ENCODE data around the gene MBOAT2.

Gene MBOAT2

GRCh38 chr2:8893978-8894820 is 109.3 kb downstream of the MBOAT2 start:
- FAIRE-seq (no peak), DNase-seq (ENCODE audit: insufficient read length) (no peak)
- no peak for TF ChIP-seq POLR2A (IDR thresholded peaks at IDR 0.05; ENCODE audit: low read depth, low read length)
- no peak for TF ChIP-seq POLR2AphosphoS5 (IDR thresholded peaks at IDR 0.05; ENCODE audit: low read depth, low read length)
- no peak for TF ChIP-seq TAF1 (IDR thresholded peaks at IDR 0.05; ENCODE audit: borderline replicate concordance, low read depth, low read length)

DNA sequence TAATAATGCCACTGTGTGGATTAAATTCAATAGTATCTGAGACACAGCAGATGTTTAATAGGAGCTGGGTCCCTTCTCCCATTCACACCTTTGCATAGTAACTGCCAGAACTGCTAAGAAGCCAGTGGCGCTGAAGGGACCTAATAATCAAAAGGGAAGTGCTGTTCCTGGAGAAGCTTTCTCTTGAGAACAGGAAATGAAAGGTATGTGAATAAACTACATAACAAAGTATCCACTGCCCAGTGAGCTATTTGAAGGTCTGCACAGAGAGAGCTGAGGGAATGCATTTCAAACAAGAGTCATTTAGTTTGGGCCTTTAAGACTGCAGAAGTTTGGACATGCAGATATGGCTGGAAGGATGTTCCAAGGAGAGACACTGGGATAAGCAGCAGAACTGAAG is 110.0 kb downstream of the MBOAT2 start:
- DNase-seq (ENCODE audit: insufficient read length), result no peak

GRCh38 chr2:8892111-8892510 is 111.4 kb downstream of the MBOAT2 start:
- no peak for TF ChIP-seq POLR2AphosphoS5 (IDR thresholded peaks at IDR 0.05; ENCODE audit: low read depth, low read length)
- no peak for TF ChIP-seq POLR2A (IDR thresholded peaks at IDR 0.05; ENCODE audit: low read depth, low read length)
- no peak for TF ChIP-seq TAF1 (IDR thresholded peaks at IDR 0.05; ENCODE audit: borderline replicate concordance, low read depth, low read length)
- no peak for DNase-seq (ENCODE audit: insufficient read length)
- FAIRE-seq, result no peak

More for the DNA sequence above, 110.0 kb downstream of the MBOAT2 start:
- FAIRE-seq, result no peak
- no peak for TF ChIP-seq TAF1 (IDR thresholded peaks at IDR 0.05; ENCODE audit: borderline replicate concordance, low read depth, low read length)
- TF ChIP-seq POLR2AphosphoS5 (IDR thresholded peaks at IDR 0.05; ENCODE audit: low read depth, low read length), result no peak
- TF ChIP-seq POLR2A (IDR thresholded peaks at IDR 0.05; ENCODE audit: low read depth, low read length), result no peak

DNA sequence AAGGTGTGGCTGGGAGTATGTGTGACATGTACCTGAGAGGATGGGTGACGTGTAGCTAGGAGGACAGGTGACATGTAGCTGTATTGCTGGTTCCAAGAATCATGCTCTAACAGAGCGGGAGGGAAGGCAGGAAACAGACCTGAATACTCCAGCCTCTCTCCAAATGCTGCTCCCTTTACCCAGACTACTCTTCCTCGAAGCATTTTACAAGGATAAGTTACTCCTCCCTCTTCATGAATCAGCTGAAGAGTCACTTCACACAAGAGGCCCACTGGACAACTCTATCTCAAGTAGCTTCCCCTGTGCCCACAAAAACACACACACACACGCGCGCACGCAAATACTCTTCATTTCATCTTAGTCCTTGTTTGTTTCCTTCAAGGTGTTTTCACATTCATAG is 113.5 kb downstream of the MBOAT2 start:
- no peak for DNase-seq (ENCODE audit: insufficient read length)
- TF ChIP-seq TAF1 (IDR thresholded peaks at IDR 0.05; ENCODE audit: borderline replicate concordance, low read depth, low read length) (no peak), POLR2AphosphoS5 (IDR thresholded peaks at IDR 0.05; ENCODE audit: low read depth, low read length) (no peak), POLR2A (IDR thresholded peaks at IDR 0.05; ENCODE audit: low read depth, low read length) (no peak)
- no peak for FAIRE-seq

GRCh38 chr2:8888963-8889362 is 114.5 kb downstream of the MBOAT2 start:
- FAIRE-seq, result no peak
- DNase-seq (ENCODE audit: insufficient read length), result no peak
- TF ChIP-seq POLR2A (IDR thresholded peaks at IDR 0.05; ENCODE audit: low read depth, low read length) (no peak), TAF1 (IDR thresholded peaks at IDR 0.05; ENCODE audit: borderline replicate concordance, low read depth, low read length) (no peak), POLR2AphosphoS5 (IDR thresholded peaks at IDR 0.05; ENCODE audit: low read depth, low read length) (no peak)

DNA sequence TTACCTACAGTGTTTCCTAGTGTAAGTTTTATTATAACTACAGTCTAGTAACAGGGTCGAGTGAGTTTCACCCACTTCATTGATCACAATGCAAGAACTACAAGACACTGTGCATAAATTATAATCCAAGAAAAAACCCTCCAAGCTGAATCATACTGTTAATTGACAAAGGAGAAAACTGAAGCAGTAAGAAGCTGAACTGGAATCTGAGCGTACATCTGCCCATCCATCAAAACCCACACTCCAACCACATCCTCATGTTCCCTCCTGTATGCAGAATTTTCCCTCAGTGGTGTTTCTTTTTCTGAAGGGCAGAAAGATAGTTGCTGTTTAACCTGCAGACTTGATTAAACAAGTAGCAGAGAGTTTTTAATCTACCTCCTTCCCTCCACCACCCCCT is 116.6 kb downstream of the MBOAT2 start:
- TF ChIP-seq TAF1 (IDR thresholded peaks at IDR 0.05; ENCODE audit: borderline replicate concordance, low read depth, low read length) (no peak), POLR2AphosphoS5 (IDR thresholded peaks at IDR 0.05; ENCODE audit: low read depth, low read length) (no peak), POLR2A (IDR thresholded peaks at IDR 0.05; ENCODE audit: low read depth, low read length) (no peak)
- no peak for DNase-seq (ENCODE audit: insufficient read length)
- no peak for FAIRE-seq

GRCh38 chr2:8886202-8886518 is 117.3 kb downstream of the MBOAT2 start:
- TF ChIP-seq TAF1 (IDR thresholded peaks at IDR 0.05; ENCODE audit: borderline replicate concordance, low read depth, low read length), result no peak
- TF ChIP-seq POLR2A (IDR thresholded peaks at IDR 0.05; ENCODE audit: low read depth, low read length), result no peak
- no peak for TF ChIP-seq POLR2AphosphoS5 (IDR thresholded peaks at IDR 0.05; ENCODE audit: low read depth, low read length)
- FAIRE-seq (no peak), DNase-seq (ENCODE audit: insufficient read length) (no peak)

- no peak for DNase-seq (ENCODE audit: insufficient read length)
- FAIRE-seq, result peak; percentile 33
- TF ChIP-seq TAF1 (IDR thresholded peaks at IDR 0.05; ENCODE audit: borderline replicate concordance, low read depth, low read length) (no peak), POLR2AphosphoS5 (IDR thresholded peaks at IDR 0.05; ENCODE audit: low read depth, low read length) (no peak), POLR2A (IDR thresholded peaks at IDR 0.05; ENCODE audit: low read depth, low read length) (no peak)
Observed at GRCh38 chr2:8885449-8886201, 117.9 kb downstream of the MBOAT2 start.

DNA sequence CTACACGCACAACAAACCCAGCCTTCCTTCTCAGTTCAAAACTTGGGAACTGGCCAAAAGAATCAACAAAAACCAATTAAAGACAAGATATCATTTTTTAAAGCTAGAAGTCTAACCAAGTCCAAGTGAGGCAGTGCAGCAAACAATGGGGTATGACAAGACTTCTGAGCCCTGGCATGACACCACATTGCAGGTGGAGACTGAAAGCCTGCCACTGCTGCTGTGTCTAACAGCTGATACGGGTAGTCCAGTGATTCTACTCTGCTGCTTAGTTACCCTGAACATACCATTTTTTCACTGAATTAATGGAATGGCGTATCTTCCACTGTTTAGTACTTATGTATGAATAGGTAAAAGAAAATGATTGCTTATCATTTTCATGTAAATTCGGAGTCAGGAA is 118.7 kb downstream of the MBOAT2 start:
- DNase-seq (ENCODE audit: insufficient read length), result no peak
- TF ChIP-seq POLR2A (IDR thresholded peaks at IDR 0.05; ENCODE audit: low read depth, low read length), result no peak
- no peak for TF ChIP-seq TAF1 (IDR thresholded peaks at IDR 0.05; ENCODE audit: borderline replicate concordance, low read depth, low read length)
- no peak for TF ChIP-seq POLR2AphosphoS5 (IDR thresholded peaks at IDR 0.05; ENCODE audit: low read depth, low read length)
- FAIRE-seq, result no peak

DNA sequence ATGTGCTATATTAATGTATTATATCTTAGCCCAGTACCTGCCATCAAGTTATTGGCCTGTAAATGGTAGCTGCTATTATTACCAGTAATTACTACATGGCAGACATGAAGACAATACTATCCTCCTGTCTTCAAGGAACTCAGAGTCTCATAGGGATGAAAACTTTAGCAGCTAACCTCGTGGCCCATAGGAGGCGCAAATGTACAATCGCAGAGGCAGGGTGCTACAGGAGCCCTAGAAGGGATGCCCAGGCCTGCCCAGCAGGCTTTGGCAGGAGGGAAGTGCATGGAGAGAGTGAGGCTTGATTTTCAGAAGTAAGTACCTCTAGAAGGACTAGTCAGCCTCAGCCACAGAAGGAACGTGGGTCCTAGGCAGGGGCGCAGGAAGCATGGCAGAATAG is 121.4 kb downstream of the MBOAT2 start:
- no peak for TF ChIP-seq POLR2AphosphoS5 (IDR thresholded peaks at IDR 0.05; ENCODE audit: low read depth, low read length)
- TF ChIP-seq POLR2A (IDR thresholded peaks at IDR 0.05; ENCODE audit: low read depth, low read length), result no peak
- TF ChIP-seq TAF1 (IDR thresholded peaks at IDR 0.05; ENCODE audit: borderline replicate concordance, low read depth, low read length), result no peak
- FAIRE-seq, result no peak
- no peak for DNase-seq (ENCODE audit: insufficient read length)

- no peak for TF ChIP-seq TAF1 (IDR thresholded peaks at IDR 0.05; ENCODE audit: borderline replicate concordance, low read depth, low read length)
- TF ChIP-seq POLR2A (IDR thresholded peaks at IDR 0.05; ENCODE audit: low read depth, low read length), result no peak
- TF ChIP-seq POLR2AphosphoS5 (IDR thresholded peaks at IDR 0.05; ENCODE audit: low read depth, low read length), result no peak
- FAIRE-seq, result no peak
- DNase-seq (ENCODE audit: insufficient read length), result no peak
Observed at GRCh38 chr2:8877894-8878293, 125.6 kb downstream of the MBOAT2 start.

GRCh38 chr2:8877332-8877731 is 126.2 kb downstream of the MBOAT2 start:
- no peak for FAIRE-seq
- TF ChIP-seq TAF1 (IDR thresholded peaks at IDR 0.05; ENCODE audit: borderline replicate concordance, low read depth, low read length) (no peak), POLR2AphosphoS5 (IDR thresholded peaks at IDR 0.05; ENCODE audit: low read depth, low read length) (no peak), POLR2A (IDR thresholded peaks at IDR 0.05; ENCODE audit: low read depth, low read length) (no peak)
- DNase-seq (ENCODE audit: insufficient read length), result no peak
